Measurements from ENCODE around the gene SMOC2.

GRCh38 chr6:168529214-168529613 lies 88.2 kb downstream of the SMOC2 start:
- no peak for TF ChIP-seq CTCF (IDR thresholded peaks at IDR 0.05)
- no peak for TF ChIP-seq POLR2A (IDR thresholded peaks at IDR 0.05)

Data from thyroid gland (tissue), 4 donors.